Measurements from ENCODE around the gene KCNT2. TPM values are rescaled to one million over a fixed set of nuclear protein-coding genes. Genes with fewer than 3 reads are reported as not detected.

Gene KCNT2

GRCh38 chr1:196209265-196209664 is 399.0 kb downstream of the KCNT2 start:
- no peaks in the 10 kb centered on the region for H3K4me1 ChIP-seq (ENCODE audit: control insufficient read depth, insufficient read depth, low read length)
- no peak overlapping the region for H3K9ac ChIP-seq (ENCODE audit: low read depth, low read length)
- H3K4me3 ChIP-seq (ENCODE audit: low read length), result no peak overlapping the region
- no peak overlapping the region for H3K4me2 ChIP-seq (ENCODE audit: low read length)
- no peaks in the 10 kb centered on the region for H3K9me3 ChIP-seq (replicated peaks; ENCODE audit: low read length)
- no peaks in the 10 kb centered on the region for H3K36me3 ChIP-seq (ENCODE audit: insufficient read depth, low read length)
- H3K27me3 ChIP-seq (ENCODE audit: control insufficient read depth, insufficient read depth, low read length), result no peaks in the 10 kb centered on the region

GRCh38 chr1:196207612-196208217 is 400.5 kb downstream of the KCNT2 start:
- Histone ChIP-seq H3K4me2 (ENCODE audit: low read length) (no peak overlapping the region), H3K36me3 (ENCODE audit: insufficient read depth, low read length) (no peaks in the 10 kb centered on the region), H3K27me3 (ENCODE audit: control insufficient read depth, insufficient read depth, low read length) (no peaks in the 10 kb centered on the region), H3K9ac (ENCODE audit: low read depth, low read length) (no peak overlapping the region), H3K4me3 (ENCODE audit: low read length) (no peak overlapping the region), H3K4me1 (ENCODE audit: control insufficient read depth, insufficient read depth, low read length) (no peaks in the 10 kb centered on the region), H3K9me3 (replicated peaks; ENCODE audit: low read length) (no peaks in the 10 kb centered on the region)

- Histone ChIP-seq H3K4me3 (ENCODE audit: low read length) (no peak overlapping the region), H3K36me3 (ENCODE audit: insufficient read depth, low read length) (no peaks in the 10 kb centered on the region), H3K9me3 (replicated peaks; ENCODE audit: low read length) (no peaks in the 10 kb centered on the region), H3K27me3 (ENCODE audit: control insufficient read depth, insufficient read depth, low read length) (no peaks in the 10 kb centered on the region), H3K4me1 (ENCODE audit: control insufficient read depth, insufficient read depth, low read length) (no peaks in the 10 kb centered on the region), H3K4me2 (ENCODE audit: low read length) (no peak overlapping the region), H3K9ac (ENCODE audit: low read depth, low read length) (no peak overlapping the region)
Measured at GRCh38 chr1:196205882-196206281, 402.4 kb downstream of the KCNT2 start.

- Histone ChIP-seq H3K4me2 (ENCODE audit: low read length) (no peak overlapping the region), H3K4me1 (ENCODE audit: control insufficient read depth, insufficient read depth, low read length) (no peaks in the 10 kb centered on the region), H3K27me3 (ENCODE audit: control insufficient read depth, insufficient read depth, low read length) (no peaks in the 10 kb centered on the region), H3K4me3 (ENCODE audit: low read length) (no peak overlapping the region), H3K36me3 (ENCODE audit: insufficient read depth, low read length) (no peaks in the 10 kb centered on the region), H3K9me3 (replicated peaks; ENCODE audit: low read length) (no peaks in the 10 kb centered on the region), H3K9ac (ENCODE audit: low read depth, low read length) (no peak overlapping the region)
Measured at GRCh38 chr1:196196486-196196885, 411.8 kb downstream of the KCNT2 start.

- no peak overlapping the region for H3K9ac ChIP-seq (ENCODE audit: low read depth, low read length)
- no peak overlapping the region for H3K4me3 ChIP-seq (ENCODE audit: low read length)
- no peaks in the 10 kb centered on the region for H3K9me3 ChIP-seq (replicated peaks; ENCODE audit: low read length)
- H3K36me3 ChIP-seq (ENCODE audit: insufficient read depth, low read length), result no peaks in the 10 kb centered on the region
- H3K27me3 ChIP-seq (ENCODE audit: control insufficient read depth, insufficient read depth, low read length), result no peaks in the 10 kb centered on the region
- no peak overlapping the region for H3K4me2 ChIP-seq (ENCODE audit: low read length)
- no peaks in the 10 kb centered on the region for H3K4me1 ChIP-seq (ENCODE audit: control insufficient read depth, insufficient read depth, low read length)
Measured at GRCh38 chr1:196193896-196194559, 414.2 kb downstream of the KCNT2 start.

- Histone ChIP-seq H3K9me3 (replicated peaks; ENCODE audit: low read length) (no peaks in the 10 kb centered on the region), H3K9ac (ENCODE audit: low read depth, low read length) (no peak overlapping the region), H3K36me3 (ENCODE audit: insufficient read depth, low read length) (no peaks in the 10 kb centered on the region), H3K4me2 (ENCODE audit: low read length) (no peak overlapping the region), H3K4me3 (ENCODE audit: low read length) (no peak overlapping the region), H3K4me1 (ENCODE audit: control insufficient read depth, insufficient read depth, low read length) (peaks cover 17% of the 10 kb centered on the region), H3K27me3 (ENCODE audit: control insufficient read depth, insufficient read depth, low read length) (no peaks in the 10 kb centered on the region)
Measured at GRCh38 chr1:196183941-196184340, 424.3 kb downstream of the KCNT2 start.

GRCh38 chr1:196181594-196181878 is 426.7 kb downstream of the KCNT2 start:
- Histone ChIP-seq H3K9me3 (replicated peaks; ENCODE audit: low read length) (no peaks in the 10 kb centered on the region), H3K9ac (ENCODE audit: low read depth, low read length) (peak overlapping the region; percentile 4), H3K27me3 (ENCODE audit: control insufficient read depth, insufficient read depth, low read length) (no peaks in the 10 kb centered on the region), H3K4me2 (ENCODE audit: low read length) (peak overlapping the region; percentile 59), H3K4me3 (ENCODE audit: low read length) (no peak overlapping the region), H3K4me1 (ENCODE audit: control insufficient read depth, insufficient read depth, low read length) (peaks cover 17% of the 10 kb centered on the region), H3K36me3 (ENCODE audit: insufficient read depth, low read length) (no peaks in the 10 kb centered on the region)

- Histone ChIP-seq H3K4me3 (ENCODE audit: low read length) (no peak overlapping the region), H3K4me2 (ENCODE audit: low read length) (peak overlapping the region; percentile 59), H3K9me3 (replicated peaks; ENCODE audit: low read length) (no peaks in the 10 kb centered on the region), H3K36me3 (ENCODE audit: insufficient read depth, low read length) (no peaks in the 10 kb centered on the region), H3K4me1 (ENCODE audit: control insufficient read depth, insufficient read depth, low read length) (peaks cover 17% of the 10 kb centered on the region), H3K9ac (ENCODE audit: low read depth, low read length) (peak overlapping the region; percentile 4), H3K27me3 (ENCODE audit: control insufficient read depth, insufficient read depth, low read length) (no peaks in the 10 kb centered on the region)
Measured at GRCh38 chr1:196180847-196181593, 427.2 kb downstream of the KCNT2 start.

- Histone ChIP-seq H3K27me3 (ENCODE audit: control insufficient read depth, insufficient read depth, low read length) (no peaks in the 10 kb centered on the region), H3K4me3 (ENCODE audit: low read length) (no peak overlapping the region), H3K4me2 (ENCODE audit: low read length) (no peak overlapping the region), H3K4me1 (ENCODE audit: control insufficient read depth, insufficient read depth, low read length) (peaks cover 17% of the 10 kb centered on the region), H3K36me3 (ENCODE audit: insufficient read depth, low read length) (no peaks in the 10 kb centered on the region), H3K9me3 (replicated peaks; ENCODE audit: low read length) (no peaks in the 10 kb centered on the region), H3K9ac (ENCODE audit: low read depth, low read length) (no peak overlapping the region)
Measured at GRCh38 chr1:196178083-196178635, 430.1 kb downstream of the KCNT2 start.

Small RNA genes lying within 50 kb of the gene (small RNA-seq; reads per million reads assigned to genes)
- gene MIR4735, result not detected
